Fibroblast of lung (primary cell): ENCODE measurements around the gene DYNLT1. TPM values are rescaled to one million over a fixed set of nuclear protein-coding genes. Genes with fewer than 3 reads are reported as not detected.

Experiments used
- DNase-seq, 2 donors: peaks; one replicate each; pipeline versions ENCODE4 v3.0.0 to v3.0.0-alpha.2; 2010; ENCODE audit warnings: low read depth in 2 of 2
- H2AFZ ChIP-seq: 2 replicates; pipeline ENCODE4 v1.5.1; 2012; ENCODE audit warnings: low read length, control low read depth, inconsistent platforms
- H3K27ac ChIP-seq: 2 replicates; pipeline ENCODE4 v1.5.1; 2011; ENCODE audit warnings: low read length, control low read depth; ENCODE audit not compliant: insufficient read depth
- H3K27me3 ChIP-seq: 2 replicates; pipeline ENCODE4 v1.5.1; 2011; ENCODE audit warnings: mild to moderate bottlenecking, low read length; ENCODE audit not compliant: control insufficient read depth, insufficient read depth
- H3K36me3 ChIP-seq: 2 replicates; pipeline ENCODE4 v1.5.1; 2011; ENCODE audit warnings: low read length; ENCODE audit not compliant: control insufficient read depth, insufficient read depth
- H3K4me1 ChIP-seq: 2 replicates; pipeline ENCODE4 v1.5.1; 2011; ENCODE audit warnings: low read length; ENCODE audit not compliant: control insufficient read depth, insufficient read depth; ENCODE audit errors: extremely low read depth
- H3K4me2 ChIP-seq: 2 replicates; pipeline ENCODE4 v1.5.1; 2011; ENCODE audit warnings: low read length, control low read depth; ENCODE audit not compliant: insufficient read depth; ENCODE audit errors: extremely low read depth
- H3K4me3 ChIP-seq, 4 experiments: fragments of 200-600 bp in 1 of 4; sonication (generic) in 1 of 4; replicated peaks in 1 of 4; 2 replicates each; pipeline ENCODE4 v1.5.1; 2011 to 2016; ENCODE audit warnings: low read length in 4 of 4, low read depth in 3 of 4, mild to moderate bottlenecking in 3 of 4, control low read depth in 2 of 4, inconsistent platforms in 1 of 4, mixed read lengths in 1 of 4; ENCODE audit not compliant: insufficient read depth in 1 of 4; ENCODE audit errors: control extremely low read depth in 1 of 4
- H3K79me2 ChIP-seq: 2 replicates; pipeline ENCODE4 v1.5.1; 2012; ENCODE audit warnings: mild to moderate bottlenecking, low read length, inconsistent platforms; ENCODE audit not compliant: control insufficient read depth, insufficient read depth
- H3K9ac ChIP-seq: 2 replicates; pipeline ENCODE4 v1.5.1; 2011; ENCODE audit warnings: mild to moderate bottlenecking, low read length, control low read depth; ENCODE audit not compliant: insufficient read depth
- H3K9me3 ChIP-seq: 2 replicates; pipeline ENCODE4 v1.5.1; 2012; ENCODE audit warnings: low read depth, low read length; ENCODE audit not compliant: control insufficient read depth, insufficient read depth
- H4K20me1 ChIP-seq: 2 replicates; pipeline ENCODE4 v1.5.1; 2011; ENCODE audit warnings: low read length; ENCODE audit not compliant: control insufficient read depth, insufficient read depth; ENCODE audit errors: extremely low read depth
- EZH2 ChIP-seq: IDR thresholded peaks from 2 replicates; pipeline ENCODE4 v1.5.1; 2012; ENCODE audit warnings: low read length, control low read depth, mild to moderate bottlenecking; ENCODE audit errors: missing control alignments
- polyA plus RNA-seq, 2 donors: library from polyadenylated mRNA; depleted of rRNA in 1 of 2; stranded (reverse) in 1 of 2; unstranded in 1 of 2; fragments of >200 nt; gene quantifications; 2 replicates each; pipeline ENCODE4 v1.2.1, GENCODE V29; 2011 to 2012; ENCODE audit warnings: missing spikeins in 1 of 2
- total RNA-seq: library from RNA; depleted of rRNA; stranded (reverse); fragments of >200 nt; gene quantifications from 2 replicates; pipeline ENCODE4 v1.2.1, GENCODE V29; 2014
- TF ChIP-seq, protein P1 (sequence below), 2 donors: IDR thresholded peaks in 1 of 2; conservative IDR thresholded peaks in 1 of 2; 1 replicate in 1 of 2; 2 replicates in 1 of 2; pipeline ENCODE4 v1.5.1; 2011 to 2012; ENCODE audit warnings: low read length in 2 of 2, control low read depth in 1 of 2, inconsistent platforms in 1 of 2, low read depth in 1 of 2, mild to moderate bottlenecking in 1 of 2

DYNLT1 gene
- total and polyA plus RNA-seq, 2 donors (not counting 1 experiment from before 2014, with no cell fraction given) = 92.3 to 296 TPM

DNA sequence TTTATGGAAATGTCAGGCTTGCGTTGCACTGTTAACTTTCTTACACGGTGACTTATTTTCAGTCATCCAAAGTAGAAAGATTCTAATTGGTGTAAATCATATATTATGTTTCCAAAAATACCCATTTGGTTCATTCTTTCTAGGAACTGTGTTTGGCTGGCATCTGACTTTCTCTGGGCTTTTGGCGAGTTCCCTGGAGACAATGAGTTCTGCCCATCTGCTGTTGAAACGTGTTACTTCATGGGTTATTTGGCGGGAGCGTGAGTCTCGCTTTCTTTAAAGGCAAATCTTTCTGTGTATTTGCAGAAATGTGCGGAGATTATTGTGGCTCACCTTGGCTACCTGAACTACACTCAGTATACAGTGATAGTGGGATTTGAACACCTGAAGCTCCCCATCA lies 55.2 kb downstream of the DYNLT1 start:
- Histone ChIP-seq H3K27ac (no peak overlapping the region), H4K20me1 (no peaks in the 10 kb centered on the region), H3K4me2 (no peak overlapping the region), H3K79me2 (no peaks in the 10 kb centered on the region), H3K4me3 (no peak overlapping the region), H3K9me3 (no peaks in the 10 kb centered on the region), H3K4me1 (no peaks in the 10 kb centered on the region), H2AFZ (no peak overlapping the region), H3K27me3 (no peaks in the 10 kb centered on the region), H3K36me3 (peaks cover 20% of the 10 kb centered on the region), H3K9ac (no peak overlapping the region)
- DNase-seq = no peak
- TF ChIP-seq EZH2 = no peak
- TF ChIP-seq, protein P1, sequence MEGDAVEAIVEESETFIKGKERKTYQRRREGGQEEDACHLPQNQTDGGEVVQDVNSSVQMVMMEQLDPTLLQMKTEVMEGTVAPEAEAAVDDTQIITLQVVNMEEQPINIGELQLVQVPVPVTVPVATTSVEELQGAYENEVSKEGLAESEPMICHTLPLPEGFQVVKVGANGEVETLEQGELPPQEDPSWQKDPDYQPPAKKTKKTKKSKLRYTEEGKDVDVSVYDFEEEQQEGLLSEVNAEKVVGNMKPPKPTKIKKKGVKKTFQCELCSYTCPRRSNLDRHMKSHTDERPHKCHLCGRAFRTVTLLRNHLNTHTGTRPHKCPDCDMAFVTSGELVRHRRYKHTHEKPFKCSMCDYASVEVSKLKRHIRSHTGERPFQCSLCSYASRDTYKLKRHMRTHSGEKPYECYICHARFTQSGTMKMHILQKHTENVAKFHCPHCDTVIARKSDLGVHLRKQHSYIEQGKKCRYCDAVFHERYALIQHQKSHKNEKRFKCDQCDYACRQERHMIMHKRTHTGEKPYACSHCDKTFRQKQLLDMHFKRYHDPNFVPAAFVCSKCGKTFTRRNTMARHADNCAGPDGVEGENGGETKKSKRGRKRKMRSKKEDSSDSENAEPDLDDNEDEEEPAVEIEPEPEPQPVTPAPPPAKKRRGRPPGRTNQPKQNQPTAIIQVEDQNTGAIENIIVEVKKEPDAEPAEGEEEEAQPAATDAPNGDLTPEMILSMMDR (conservative IDR thresholded peaks at IDR 0.05 in 1 of 2, IDR thresholded peaks at IDR 0.05 in 1 of 2; ENCODE audit: low read depth in 1 of 2, low read length in 2 of 2) = no peak

DNA sequence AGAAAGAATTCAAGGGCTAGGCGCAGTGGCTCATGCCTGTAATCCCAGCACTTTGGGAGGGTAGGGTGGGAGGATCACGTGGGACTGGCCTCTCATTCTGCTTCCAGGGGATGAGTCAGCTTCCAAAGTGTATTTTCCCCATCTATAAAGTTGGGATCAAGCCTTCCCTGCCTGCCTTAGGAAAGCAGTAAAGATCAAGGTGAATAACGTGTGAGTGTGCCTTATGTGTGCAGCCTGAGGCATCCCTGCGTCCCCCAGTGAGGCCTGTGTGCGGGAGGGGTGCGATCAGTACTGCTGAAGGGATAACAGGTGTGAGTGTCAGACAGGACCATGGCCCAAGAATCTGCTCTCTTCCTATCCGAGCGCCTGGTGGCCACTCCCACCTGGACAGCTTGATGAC lies 57.9 kb downstream of the DYNLT1 start:
- Histone ChIP-seq H3K27me3 (no peaks in the 10 kb centered on the region), H3K4me3 (no peak overlapping the region), H3K4me1 (no peaks in the 10 kb centered on the region), H4K20me1 (no peaks in the 10 kb centered on the region), H3K79me2 (no peaks in the 10 kb centered on the region), H3K9me3 (no peaks in the 10 kb centered on the region), H3K9ac (no peak overlapping the region), H3K27ac (no peak overlapping the region), H2AFZ (no peak overlapping the region), H3K4me2 (no peak overlapping the region), H3K36me3 (peaks cover 20% of the 10 kb centered on the region)
- TF ChIP-seq EZH2 = no peak
- TF ChIP-seq, protein P1 (conservative IDR thresholded peaks at IDR 0.05 in 1 of 2, IDR thresholded peaks at IDR 0.05 in 1 of 2; ENCODE audit: low read depth in 1 of 2, low read length in 2 of 2) = no peak
- no peak for DNase-seq

Other genes with a start within 250 kb of the DYNLT1 start
- 36.0 and 37.2 TPM in 2 replicates for gene TMEM181, start 84.7 kb downstream of the DYNLT1 start, total RNA-seq
- gene TMEM181, start 84.7 kb downstream of the DYNLT1 start, polyA plus RNA-seq = 27.4 and 35.6 TPM in 2 replicates
- gene SYTL3, start 5.3 kb upstream of the DYNLT1 start, total RNA-seq = 2.8 and 4.6 TPM in 2 replicates
- 0.76 and 1.4 TPM in 2 replicates for gene SYTL3, start 5.3 kb upstream of the DYNLT1 start, polyA plus RNA-seq
- gene EZR, start 174.6 kb upstream of the DYNLT1 start, total RNA-seq = 55.2 and 89.0 TPM in 2 replicates
- gene EZR, start 174.6 kb upstream of the DYNLT1 start, polyA plus RNA-seq = 105 and 132 TPM in 2 replicates